Measurements from ENCODE around the gene AOPEP.

DNA sequence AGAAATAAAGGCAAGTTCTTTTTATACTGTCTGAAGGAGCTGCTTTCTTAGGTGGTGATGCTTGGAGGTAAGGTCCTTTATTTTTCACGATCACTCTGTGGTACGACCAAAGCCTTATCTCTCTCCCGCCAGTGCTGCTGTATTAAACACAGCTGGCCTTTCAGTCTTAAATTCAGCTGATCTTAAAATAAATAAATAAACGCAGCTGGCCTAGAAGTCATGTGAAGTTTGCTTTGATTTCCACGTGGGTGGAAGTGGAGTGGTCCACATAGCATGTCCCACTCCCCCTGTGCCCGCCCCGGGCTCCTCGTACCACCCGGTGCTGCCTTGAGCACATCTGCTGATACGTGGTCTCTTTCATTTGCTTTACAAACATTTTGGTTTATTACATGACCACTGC is 330.6 kb downstream of the AOPEP start:
- TF ChIP-seq, protein P1, sequence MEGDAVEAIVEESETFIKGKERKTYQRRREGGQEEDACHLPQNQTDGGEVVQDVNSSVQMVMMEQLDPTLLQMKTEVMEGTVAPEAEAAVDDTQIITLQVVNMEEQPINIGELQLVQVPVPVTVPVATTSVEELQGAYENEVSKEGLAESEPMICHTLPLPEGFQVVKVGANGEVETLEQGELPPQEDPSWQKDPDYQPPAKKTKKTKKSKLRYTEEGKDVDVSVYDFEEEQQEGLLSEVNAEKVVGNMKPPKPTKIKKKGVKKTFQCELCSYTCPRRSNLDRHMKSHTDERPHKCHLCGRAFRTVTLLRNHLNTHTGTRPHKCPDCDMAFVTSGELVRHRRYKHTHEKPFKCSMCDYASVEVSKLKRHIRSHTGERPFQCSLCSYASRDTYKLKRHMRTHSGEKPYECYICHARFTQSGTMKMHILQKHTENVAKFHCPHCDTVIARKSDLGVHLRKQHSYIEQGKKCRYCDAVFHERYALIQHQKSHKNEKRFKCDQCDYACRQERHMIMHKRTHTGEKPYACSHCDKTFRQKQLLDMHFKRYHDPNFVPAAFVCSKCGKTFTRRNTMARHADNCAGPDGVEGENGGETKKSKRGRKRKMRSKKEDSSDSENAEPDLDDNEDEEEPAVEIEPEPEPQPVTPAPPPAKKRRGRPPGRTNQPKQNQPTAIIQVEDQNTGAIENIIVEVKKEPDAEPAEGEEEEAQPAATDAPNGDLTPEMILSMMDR (IDR thresholded peaks at IDR 0.05) = no peak
- TF ChIP-seq EZH2phosphoT487 (IDR thresholded peaks at IDR 0.05) = no peak
